HepG2 (cell line): ENCODE results near the gene GJA9. TPM values are rescaled to one million over a fixed set of nuclear protein-coding genes. Genes with fewer than 3 reads are reported as not detected.

Experiments used
- ATAC-seq: fragments of 200-7000 bp; cut with Tn5 transposase; 3 replicates; pipeline ENCODE4 v1.9.1; 2020; ENCODE audit warnings: mild to moderate bottlenecking, moderate library complexity
- BruUV-seq: library from RNA; stranded (reverse); fragments of 400-500 nt; replicated peaks from 2 replicates; lab custom pipeline; 2021; lab: Mats Ljungman, UMichigan
- CTCF ChIA-PET: fragments of 300-600 bp; formaldehyde crosslinking; extraction: SDS; loops from one replicate; lab custom pipeline; 2021; ENCODE audit warnings: low total read pairs, inconsistent platforms, low intra/inter-chr PET ratio; lab: Yijun Ruan, JAX
- POLR2A ChIA-PET: fragments of 350-600 bp; sonication (Branson Sonifier 250); formaldehyde crosslinking; loops from one replicate; lab custom pipeline; 2020; ENCODE audit warnings: antibody characterized with exemption, inconsistent platforms; lab: Yijun Ruan, JAX
- DNase-seq: peaks from one replicate; pipeline ENCODE4 v3.0.0-alpha.2; 2015; ENCODE audit warnings: low spot score
- FAIRE-seq: peaks from 3 replicates; lab custom pipeline; 2011; peaks lifted over from hg19 to GRCh38; lab: Jason Lieb, UNC
- H2AFZ ChIP-seq: one replicate; pipeline ENCODE4 v1.6.1; 2011; ENCODE audit warnings: low read length, inconsistent platforms
- H3K27ac ChIP-seq: fragments of 300-600 bp; 3 replicates; pipeline ENCODE4 v1.8.0; 2011; ENCODE audit warnings: mixed run types, mild to moderate bottlenecking, mixed read lengths, low read length, inconsistent platforms; ENCODE audit not compliant: insufficient read depth; ENCODE audit errors: extremely low read length
- H3K27me3 ChIP-seq, 2 experiments: fragments of 200-600 bp in 1 of 2; 2 replicates in 1 of 2; 3 replicates in 1 of 2; pipeline versions ENCODE4 v1.6.0 to v1.8.0; 2011; ENCODE audit warnings: low read length in 2 of 2, mild to moderate bottlenecking in 2 of 2, moderate library complexity in 2 of 2, inconsistent platforms in 1 of 2; ENCODE audit not compliant: insufficient read depth in 2 of 2, control insufficient read depth in 1 of 2
- H3K36me3 ChIP-seq, 2 experiments: fragments of 200-600 bp in 1 of 2; replicated peaks in 1 of 2; 2 replicates in 1 of 2; 3 replicates in 1 of 2; pipeline versions ENCODE4 v1.5.1 to v1.8.0; 2011; ENCODE audit warnings: low read length in 2 of 2, inconsistent platforms in 1 of 2; ENCODE audit not compliant: insufficient read depth in 2 of 2, control insufficient read depth in 1 of 2
- H3K4me1 ChIP-seq: 2 replicates; pipeline ENCODE4 v1.5.1; 2012; ENCODE audit warnings: low read length, inconsistent platforms; ENCODE audit not compliant: insufficient read depth
- H3K4me2 ChIP-seq: 2 replicates; pipeline ENCODE4 v1.6.0; 2011; ENCODE audit warnings: low read depth, low read length, inconsistent platforms
- H3K4me3 ChIP-seq, 3 experiments: fragments of 200-600 bp in 1 of 3; sonication (generic), shearing (Covaris generic) in 1 of 3; replicated peaks in 1 of 3; 2 replicates each; pipeline ENCODE4 v1.5.1; 2011 to 2016; ENCODE audit warnings: low read length in 3 of 3, inconsistent platforms in 2 of 3, low read depth in 2 of 3, mild to moderate bottlenecking in 2 of 3, control low read depth in 1 of 3, mixed read lengths in 1 of 3; ENCODE audit not compliant: insufficient read depth in 1 of 3
- H3K79me2 ChIP-seq: one replicate; pipeline ENCODE4 v1.6.1; 2011; ENCODE audit warnings: low read length, inconsistent platforms; ENCODE audit not compliant: insufficient read depth
- H3K9ac ChIP-seq: 2 replicates; pipeline ENCODE4 v1.6.0; 2011; ENCODE audit warnings: mild to moderate bottlenecking, low read depth, low read length, inconsistent platforms; ENCODE audit not compliant: insufficient read depth
- H3K9me3 ChIP-seq: 2 replicates; pipeline ENCODE4 v1.5.1; 2012; ENCODE audit warnings: mild to moderate bottlenecking, low read length
- H4K20me1 ChIP-seq: 2 replicates; pipeline ENCODE4 v1.6.0; 2011; ENCODE audit warnings: inconsistent platforms, mild to moderate bottlenecking, low read length, moderate library complexity; ENCODE audit not compliant: insufficient read depth
- ATF2 ChIP-seq: sonication (generic); formaldehyde crosslinking; IDR thresholded peaks from 2 replicates; pipeline ENCODE4 v1.4.0; 2020; ENCODE audit warnings: missing genetic modification reagents
- ATF7 ChIP-seq, 2 experiments: fragments of 450-650 bp in 1 of 2; sonication (generic) in 1 of 2; formaldehyde crosslinking in 1 of 2; IDR thresholded peaks; 2 replicates each; pipeline versions ENCODE4 v1.4.0 to v1.6.1; 2016 to 2020; ENCODE audit warnings: antibody characterized with exemption in 1 of 2, mild to moderate bottlenecking in 1 of 2, missing genetic modification reagents in 1 of 2
- EHMT2 ChIP-seq: fragments of 200-600 bp; sonication (generic); IDR thresholded peaks from 2 replicates; pipeline ENCODE4 v1.7.0; 2017; ENCODE audit warnings: antibody characterized with exemption, low read depth, low read length, borderline replicate concordance
- JARID2 ChIP-seq: sonication (generic); formaldehyde crosslinking; IDR thresholded peaks from 2 replicates; pipeline ENCODE4 v1.8.1; 2023; ENCODE audit warnings: missing genetic modification reagents, inconsistent platforms; ENCODE audit not compliant: insufficient replicate concordance
- MXD4 ChIP-seq: IDR thresholded peaks from 2 replicates; pipeline ENCODE4 v1.6.1; 2016; ENCODE audit warnings: mild to moderate bottlenecking, missing biosample characterization, missing genetic modification reagents
- NFRKB ChIP-seq: fragments of 450-650 bp; IDR thresholded peaks from 2 replicates; pipeline ENCODE4 v1.6.1; 2017
- TCF7 ChIP-seq: sonication (generic); IDR thresholded peaks from 2 replicates; pipeline ENCODE4 v1.6.1; 2016; ENCODE audit warnings: antibody characterized with exemption, low read depth
- ZBTB37 ChIP-seq: sonication (generic); formaldehyde crosslinking; IDR thresholded peaks from 2 replicates; pipeline ENCODE4 v1.4.0; 2020; ENCODE audit warnings: mild to moderate bottlenecking, missing genetic modification reagents
- ZGPAT ChIP-seq: IDR thresholded peaks from 2 replicates; pipeline ENCODE4 v1.6.1; 2016; ENCODE audit warnings: mild to moderate bottlenecking
- ZNF276 ChIP-seq: sonication (generic); formaldehyde crosslinking; IDR thresholded peaks from 2 replicates; pipeline ENCODE4 v1.4.0; 2020; ENCODE audit warnings: mild to moderate bottlenecking, low read depth, missing genetic modification reagents
- ZNF296 ChIP-seq: sonication (generic); formaldehyde crosslinking; conservative IDR thresholded peaks from 2 replicates; pipeline ENCODE4 v1.5.0; 2020; ENCODE audit warnings: mild to moderate bottlenecking, missing genetic modification reagents
- ZNF552 ChIP-seq: sonication (generic); formaldehyde crosslinking; IDR thresholded peaks from 2 replicates; pipeline ENCODE4 v1.9.0; 2022; ENCODE audit warnings: missing genetic modification reagents, mild to moderate bottlenecking, borderline replicate concordance
- WGBS: methylation state at CpG from one replicate; pipeline ENCODE4 v1.1.6; 2017; ENCODE audit warnings: low lambda C conversion rate; 5-methylcytosine and 5-hydroxymethylcytosine counted together
- in situ Hi-C: cut with HindIII; loops from 2 replicates; pipeline ENCODE4 v1.10.0; 2017; ENCODE audit warnings: low pct_unique_long_range_greater_than_20kb; ENCODE audit not compliant: extremely low pct_ligation_motif_present
- intact Hi-C: fragments of 100-400 bp; cut with micrococcal nuclease; formaldehyde crosslinking; loops from one replicate; pipeline ENCODE4 v1.10.0; 2022; ENCODE audit not compliant: unreplicated experiment
- polyA plus RNA-seq, 8 experiments: library from polyadenylated mRNA; depleted of rRNA in 3 of 8; stranded (reverse) in 7 of 8; unstranded in 1 of 8; fragments of >200 nt; fragmentation: Illumina TruSeq in 4 of 8; extraction: Trizol in 4 of 8; gene quantifications; 2 replicates each; pipeline versions ENCODE4 v1.2.1 to v1.2.3, GENCODE V29; 2011 to 2016; ENCODE audit warnings: low read depth in 4 of 8, missing spikeins in 1 of 8, mixed read lengths in 1 of 8; ENCODE audit not compliant: insufficient read depth in 1 of 8
- total RNA-seq, 5 experiments: library from RNA; depleted of rRNA; stranded (reverse); fragments of >200 nt; fragmentation: Illumina TruSeq; extraction: Trizol; gene quantifications; 2 replicates each; pipeline ENCODE4 v1.2.3, GENCODE V29; 2016; ENCODE audit warnings: low read depth in 1 of 5

GJA9 gene
- total and polyA plus RNA-seq, 2 of the 13 experiments (the other 11 are each of a cell fraction or from before 2014, with no cell fraction given): 0.08 to 0.13 TPM

- POLR2A ChIA-PET: no interaction called here
- no peak for FAIRE-seq
- TF ChIP-seq ZGPAT (CRISPR knock-in tag) (no peak), ZBTB37 (CRISPR knock-in tag) (no peak), MXD4 (no peak), TCF7 (no peak), ATF2 (CRISPR knock-in tag) (no peak), ZNF552 (CRISPR knock-in tag) (no peak), ZNF296 (CRISPR knock-in tag) (no peak), ZNF276 (CRISPR knock-in tag) (no peak), NFRKB (no peak), EHMT2 (no peak), JARID2 (CRISPR knock-in tag) (no peak), ATF7 (IDR thresholded peaks at IDR 0.05) (no peak), ATF7 (CRISPR knock-in tag; IDR thresholded peaks at IDR 0.05) (no peak)
Measured at GRCh38 chr1:38834221-38834782, 47.1 kb downstream of the GJA9 start.

More at GRCh38 chr1:38834221-38834782, 47.1 kb downstream of the GJA9 start:
- Histone ChIP-seq H3K4me1 (no peaks in the 10 kb centered on the region), H3K9me3 (no peaks in the 10 kb centered on the region), H3K27ac (no peak overlapping the region), H3K36me3 (peaks cover 4 to 11% of the 10 kb centered on the region in 2 experiments), H3K27me3 (peaks cover 0 to 21% of the 10 kb centered on the region in 2 experiments; a peak in 4 of 5 replicates), H3K4me2 (no peak overlapping the region), H4K20me1 (no peaks in the 10 kb centered on the region), H3K9ac (no peak overlapping the region), H3K4me3 (no peak overlapping the region), H3K79me2 (no peaks in the 10 kb centered on the region), H2AFZ (no peak overlapping the region)
- intact Hi-C loops (loop anchor here (2.0 kb wide), 1 partner anchor 226 kb away; no protein-coding TSS in a partner anchor), in situ Hi-C loops (no loop called here)
- CTCF ChIA-PET: interaction anchor here (1.8 to 2.2 kb wide), 2 partner anchors 226 to 808 kb away, joined by 9 to 11 read pairs; no protein-coding TSS in a partner anchor
- WGBS: 52% methylated on average over 3 of the region's 3 CpGs
- ATAC-seq (no peak), DNase-seq (no peak)
- no TSS peak for BruUV-seq
